IPS DF 6.9 (cell line): ENCODE results near the gene ENC1.

Source experiments
- DNase-seq: peaks from one replicate; pipeline ENCODE4 v3.0.0-alpha.2; 2013; ENCODE audit warnings: low read depth, low spot score
- H3K27ac ChIP-seq: one replicate; pipeline ENCODE4 v1.5.1; 2013; ENCODE audit warnings: low read length, control low read depth
- H3K27me3 ChIP-seq: 2 replicates; pipeline ENCODE4 v1.6.1; 2013; ENCODE audit warnings: mild to moderate bottlenecking, low read length; ENCODE audit not compliant: control insufficient read depth, insufficient read depth
- H3K36me3 ChIP-seq: 2 replicates; pipeline ENCODE4 v1.6.1; 2013; ENCODE audit warnings: low read length; ENCODE audit not compliant: control insufficient read depth, insufficient read depth
- H3K4me1 ChIP-seq: 2 replicates; pipeline ENCODE4 v1.6.1; 2013; ENCODE audit warnings: low read length; ENCODE audit not compliant: control insufficient read depth, insufficient read depth
- H3K4me3 ChIP-seq: 2 replicates; pipeline ENCODE4 v1.5.1; 2013; ENCODE audit warnings: mild to moderate bottlenecking, low read length
- H3K9me3 ChIP-seq: 2 replicates; pipeline ENCODE4 v1.6.1; 2013; ENCODE audit warnings: low read length, inconsistent platforms; ENCODE audit not compliant: control insufficient read depth, insufficient read depth
- WGBS: extraction: QIAGEN DNeasy Blood & Tissue Kit; methylation state at CpG from one replicate; pipeline ENCODE4 v1.1.7; 2013; ENCODE audit warnings: mixed read lengths, missing lambda C conversion rate; ENCODE audit not compliant: insufficient read length, insufficient coverage; 5-methylcytosine and 5-hydroxymethylcytosine counted together

ENC1 gene

GRCh38 chr5:74612045-74612444 lies 28.5 kb downstream of the ENC1 start:
- no CpG with 5 or more reads among the region's 3 CpGs for WGBS
- Histone ChIP-seq H3K27me3 (no peaks in the 10 kb centered on the region), H3K4me1 (no peaks in the 10 kb centered on the region), H3K9me3 (no peaks in the 10 kb centered on the region), H3K4me3 (no peak overlapping the region), H3K27ac (no peak overlapping the region), H3K36me3 (no peaks in the 10 kb centered on the region)
- DNase-seq = no peak

- DNase-seq = no peak
- no peak overlapping the region for H3K4me3 ChIP-seq
- no peak overlapping the region for H3K27ac ChIP-seq
- no peaks in the 10 kb centered on the region for H3K27me3 ChIP-seq
- no CpG with 5 or more reads among the region's 5 CpGs for WGBS
- H3K36me3 ChIP-seq = no peaks in the 10 kb centered on the region
- no peaks in the 10 kb centered on the region for H3K9me3 ChIP-seq
- no peaks in the 10 kb centered on the region for H3K4me1 ChIP-seq
Measured at GRCh38 chr5:74608736-74609601, 31.6 kb downstream of the ENC1 start.

GRCh38 chr5:74605759-74606158 lies 34.8 kb downstream of the ENC1 start:
- H3K36me3 ChIP-seq = no peaks in the 10 kb centered on the region
- WGBS = no CpG with 5 or more reads among the region's 4 CpGs
- no peak overlapping the region for H3K27ac ChIP-seq
- no peaks in the 10 kb centered on the region for H3K4me1 ChIP-seq
- no peak overlapping the region for H3K4me3 ChIP-seq
- no peaks in the 10 kb centered on the region for H3K27me3 ChIP-seq
- no peaks in the 10 kb centered on the region for H3K9me3 ChIP-seq
- DNase-seq = no peak

- DNase-seq = no peak
- no peaks in the 10 kb centered on the region for H3K9me3 ChIP-seq
- H3K4me3 ChIP-seq = no peak overlapping the region
- no peaks in the 10 kb centered on the region for H3K36me3 ChIP-seq
- no peaks in the 10 kb centered on the region for H3K27me3 ChIP-seq
- H3K4me1 ChIP-seq = no peaks in the 10 kb centered on the region
- no peak overlapping the region for H3K27ac ChIP-seq
- WGBS = no CpG with 5 or more reads among the region's 1 CpG
Measured at GRCh38 chr5:74603376-74603775, 37.2 kb downstream of the ENC1 start.

GRCh38 chr5:74599148-74599547 lies 41.4 kb downstream of the ENC1 start:
- no CpG with 5 or more reads among the region's 2 CpGs for WGBS
- H3K4me1 ChIP-seq = peaks cover 2% of the 10 kb centered on the region; the same call in 1 of the 2 replicates

GRCh38 chr5:74598731-74599130 lies 41.8 kb downstream of the ENC1 start:
- Histone ChIP-seq H3K4me1 (peaks cover 2% of the 10 kb centered on the region; the same call in 1 of the 2 replicates), H3K4me3 (no peak overlapping the region), H3K27ac (no peak overlapping the region), H3K27me3 (no peaks in the 10 kb centered on the region), H3K36me3 (no peaks in the 10 kb centered on the region), H3K9me3 (no peaks in the 10 kb centered on the region)
- DNase-seq = no peak
- WGBS = no CpG with 5 or more reads among the region's 2 CpGs

More at GRCh38 chr5:74599148-74599547, 41.4 kb downstream of the ENC1 start:
- no peaks in the 10 kb centered on the region for H3K27me3 ChIP-seq
- H3K9me3 ChIP-seq = no peaks in the 10 kb centered on the region
- H3K4me3 ChIP-seq = no peak overlapping the region
- no peaks in the 10 kb centered on the region for H3K36me3 ChIP-seq
- DNase-seq = no peak
- no peak overlapping the region for H3K27ac ChIP-seq

GRCh38 chr5:74596927-74597326 lies 43.6 kb downstream of the ENC1 start:
- H3K27me3 ChIP-seq = no peaks in the 10 kb centered on the region
- no peaks in the 10 kb centered on the region for H3K36me3 ChIP-seq
- H3K4me3 ChIP-seq = no peak overlapping the region
- H3K4me1 ChIP-seq = peaks cover 2% of the 10 kb centered on the region; the same call in 1 of the 2 replicates
- WGBS = no CpG with 5 or more reads among the region's 6 CpGs
- no peaks in the 10 kb centered on the region for H3K9me3 ChIP-seq
- no peak overlapping the region for H3K27ac ChIP-seq
- no peak for DNase-seq

GRCh38 chr5:74595143-74595925 lies 45.2 kb downstream of the ENC1 start:
- no peak overlapping the region for H3K4me3 ChIP-seq
- no peaks in the 10 kb centered on the region for H3K36me3 ChIP-seq
- DNase-seq = no peak
- no peak overlapping the region for H3K27ac ChIP-seq
- no peaks in the 10 kb centered on the region for H3K9me3 ChIP-seq
- H3K4me1 ChIP-seq = peaks cover 2% of the 10 kb centered on the region; the same call in 1 of the 2 replicates
- H3K27me3 ChIP-seq = no peaks in the 10 kb centered on the region
- WGBS = no CpG with 5 or more reads among the region's 4 CpGs

- Histone ChIP-seq H3K9me3 (no peaks in the 10 kb centered on the region), H3K4me1 (peaks cover 2% of the 10 kb centered on the region; the same call in 1 of the 2 replicates), H3K27me3 (no peaks in the 10 kb centered on the region), H3K36me3 (no peaks in the 10 kb centered on the region), H3K4me3 (no peak overlapping the region), H3K27ac (no peak overlapping the region)
- no peak for DNase-seq
- WGBS = no CpG with 5 or more reads among the region's 6 CpGs
Measured at GRCh38 chr5:74594137-74595040, 46.1 kb downstream of the ENC1 start.
